K562 (cell line): ENCODE measurements around the gene MAD1L1. TPM values are rescaled to one million over a fixed set of nuclear protein-coding genes. Genes with fewer than 3 reads are reported as not detected.

Experiments
- ATAC-seq: fragments of 200-7000 bp; cut with Tn5 transposase; 3 replicates; pipeline ENCODE4 v1.9.1; 2020; ENCODE audit warnings: moderate library complexity
- BruUV-seq: library from RNA; stranded (reverse); fragments of 400-500 nt; replicated peaks from 2 replicates; lab custom pipeline; 2021; lab: Mats Ljungman, UMichigan
- CTCF ChIA-PET: fragments of 300-600 bp; formaldehyde crosslinking; extraction: SDS; loops from one replicate; lab custom pipeline; 2021; ENCODE audit warnings: low intra/inter-chr PET ratio; lab: Yijun Ruan, JAX
- POLR2A ChIA-PET: fragments of 300-600, 350-650 bp; sonication (Branson Sonifier 250); formaldehyde crosslinking; extraction: SDS; loops from one replicate; lab custom pipeline; 2021; ENCODE audit warnings: antibody characterized with exemption, inconsistent platforms; lab: Yijun Ruan, JAX
- DNase-seq, 4 experiments: peaks; one replicate each; pipeline versions ENCODE4 v3.0.0 to v3.0.0-alpha.2; 2011 to 2018; ENCODE audit warnings: low spot score in 3 of 4, mixed read lengths in 3 of 4; ENCODE audit errors: extremely low read depth in 1 of 4
- FAIRE-seq: peaks from 2 replicates; lab custom pipeline; 2011; peaks lifted over from hg19 to GRCh38; lab: Jason Lieb, UNC
- H2AFZ ChIP-seq: 2 replicates; pipeline ENCODE4 v1.6.0; 2011; ENCODE audit warnings: low read depth, low read length, control low read depth, inconsistent platforms
- H3K27ac ChIP-seq: fragments of 200-600 bp; 3 replicates; pipeline ENCODE4 v1.8.0; 2011; ENCODE audit warnings: low read depth, mild to moderate bottlenecking, control low read depth, inconsistent platforms, low read length, moderate library complexity, mixed read lengths; ENCODE audit errors: extremely low read depth
- H3K27me3 ChIP-seq, 2 experiments: fragments of 300-600 bp in 1 of 2; 2 replicates in 1 of 2; 3 replicates in 1 of 2; pipeline versions ENCODE4 v1.6.0 to v1.8.0; 2011; ENCODE audit warnings: inconsistent platforms in 2 of 2, low read length in 2 of 2, mild to moderate bottlenecking in 1 of 2, mixed read lengths in 1 of 2, moderate library complexity in 1 of 2; ENCODE audit not compliant: control insufficient read depth in 2 of 2, insufficient read depth in 2 of 2
- H3K36me3 ChIP-seq: fragments of 300-600 bp; 3 replicates; pipeline ENCODE4 v1.8.0; 2011; ENCODE audit warnings: mild to moderate bottlenecking, low read length, inconsistent platforms; ENCODE audit not compliant: control insufficient read depth, insufficient read depth
- H3K4me1 ChIP-seq, 2 experiments: fragments of 200-600 bp in 1 of 2; replicated peaks in 1 of 2; 2 replicates in 1 of 2; 3 replicates in 1 of 2; pipeline versions ENCODE4 v1.5.1 to v1.8.0; 2011; ENCODE audit warnings: inconsistent platforms in 2 of 2, low read length in 2 of 2, mild to moderate bottlenecking in 1 of 2, mixed read lengths in 1 of 2, moderate library complexity in 1 of 2; ENCODE audit not compliant: control insufficient read depth in 2 of 2, insufficient read depth in 2 of 2
- H3K4me2 ChIP-seq: 2 replicates; pipeline ENCODE4 v1.6.1; 2011; ENCODE audit warnings: low read length, control low read depth, inconsistent platforms, mixed read lengths; ENCODE audit not compliant: insufficient read depth
- H3K4me3 ChIP-seq: fragments of 200-600 bp; sonication (generic), shearing (Covaris generic); 2 replicates; pipeline ENCODE4 v1.5.1; 2016; ENCODE audit warnings: control low read depth, inconsistent platforms
- H3K79me2 ChIP-seq: fragments of 200-600 bp; 3 replicates; pipeline ENCODE4 v1.8.0; 2011; ENCODE audit warnings: low read length, inconsistent platforms; ENCODE audit not compliant: control insufficient read depth, insufficient read depth
- H3K9ac ChIP-seq, 2 experiments: 2 replicates each; pipeline versions ENCODE4 v1.6.0 to v1.6.1; 2011; ENCODE audit warnings: low read depth in 2 of 2, low read length in 2 of 2, control low read depth in 1 of 2, inconsistent platforms in 1 of 2, mild to moderate bottlenecking in 1 of 2, mixed read lengths in 1 of 2; ENCODE audit not compliant: insufficient read depth in 1 of 2
- H3K9me1 ChIP-seq: one replicate; pipeline ENCODE4 v1.6.0; 2011; ENCODE audit warnings: inconsistent platforms, mild to moderate bottlenecking, low read length, moderate library complexity; ENCODE audit not compliant: control insufficient read depth, insufficient read depth
- H3K9me3 ChIP-seq: replicated peaks from 2 replicates; pipeline ENCODE4 v1.5.1; 2011; ENCODE audit warnings: low read depth, low read length, inconsistent platforms; ENCODE audit not compliant: control insufficient read depth, insufficient read depth
- H4K20me1 ChIP-seq: replicated peaks from 2 replicates; pipeline ENCODE4 v1.6.1; 2011; ENCODE audit warnings: low read length, inconsistent platforms, mixed read lengths; ENCODE audit not compliant: control insufficient read depth, insufficient read depth
- ATF3 ChIP-seq, 2 experiments: fragments of 450-650 bp in 1 of 2; sonication (generic) in 1 of 2; formaldehyde crosslinking in 1 of 2; IDR thresholded peaks in 1 of 2; conservative IDR thresholded peaks in 1 of 2; 2 replicates each; pipeline versions ENCODE4 v1.6.1 to v1.8.1; 2016 to 2023; ENCODE audit warnings: mild to moderate bottlenecking in 2 of 2, moderate library complexity in 2 of 2, inconsistent platforms in 1 of 2, missing genetic modification reagents in 1 of 2
- CBX8 ChIP-seq: fragments of 200-600 bp; sonication (generic); IDR thresholded peaks from 2 replicates; pipeline ENCODE4 v1.6.1; 2012; ENCODE audit warnings: borderline replicate concordance, mixed run types, low read depth, mild to moderate bottlenecking, moderate library complexity, mixed read lengths, low read length, control low read depth, inconsistent platforms; ENCODE audit not compliant: poor library complexity, severe bottlenecking; ENCODE audit errors: extremely low read depth
- HES1 ChIP-seq: fragments of 450-650 bp; IDR thresholded peaks from 2 replicates; pipeline ENCODE4 v1.6.1; 2016; ENCODE audit warnings: low read depth, mild to moderate bottlenecking, moderate library complexity
- HNRNPK ChIP-seq: fragments of 200-400 bp; formaldehyde crosslinking; IDR thresholded peaks from one replicate; pipeline ENCODE4 v1.6.1; 2018; ENCODE audit warnings: mild to moderate bottlenecking, low read depth, low read length; ENCODE audit not compliant: poor library complexity, severe bottlenecking
- SRSF3 ChIP-seq: fragments of 200-400 bp; formaldehyde crosslinking; IDR thresholded peaks from 2 replicates; pipeline ENCODE4 v1.6.1; 2016; ENCODE audit warnings: mild to moderate bottlenecking, low read length, moderate library complexity; ENCODE audit not compliant: insufficient read depth
- TAF7 ChIP-seq: fragments of 450-650 bp; IDR thresholded peaks from 2 replicates; pipeline ENCODE4 v1.6.1; 2016; ENCODE audit warnings: missing genetic modification characterization, missing compliant biosample characterization
- ZKSCAN3 ChIP-seq: fragments of 250-450 bp; sonication (Bioruptor Pico); IDR thresholded peaks from 2 replicates; pipeline ENCODE4 v1.4.0; 2020
- ZNF551 ChIP-seq: fragments of 250-450 bp; sonication (Bioruptor Pico); IDR thresholded peaks from 2 replicates; pipeline ENCODE4 v1.5.0; 2021; ENCODE audit warnings: mild to moderate bottlenecking, moderate library complexity
- WGBS: fragments of 100-300 bp; shearing (Covaris generic); methylation state at CpG from one replicate; pipeline ENCODE4 v1.1.6; 2016; ENCODE audit warnings: low coverage, mixed read lengths; ENCODE audit not compliant: insufficient coverage; ENCODE audit errors: missing lambda C conversion rate; 5-methylcytosine and 5-hydroxymethylcytosine counted together
- in situ Hi-C: fragments of 300-500 bp; cut with MboI; formaldehyde crosslinking; loops from 4 replicates; pipeline ENCODE4 v1.15.0; 2018; ENCODE audit warnings: inconsistent platforms, mixed read lengths
- intact Hi-C: fragments of 100-400 bp; cut with micrococcal nuclease; formaldehyde crosslinking; loops from 2 replicates; pipeline ENCODE4 v1.14.2; 2022
- polyA plus RNA-seq, 8 experiments: library from polyadenylated mRNA; depleted of rRNA in 4 of 8; stranded (reverse) in 5 of 8; unstranded in 3 of 8; fragments of >200 nt; fragmentation: Nextera tagmentation in 2 of 8; fragmentation: Illumina TruSeq in 1 of 8; extraction: Ambion mirVana in 2 of 8; extraction: Trizol in 1 of 8; gene quantifications; 2 replicates each; pipeline versions ENCODE4 v1.2.1 to v1.2.3, GENCODE V29; 2011 to 2014; ENCODE audit warnings: inconsistent platforms in 1 of 8, missing spikeins in 1 of 8
- total RNA-seq, 7 experiments: library from RNA; depleted of rRNA in 6 of 7; stranded (reverse); fragments of >200 nt in 6 of 7; fragmentation: Illumina TruSeq in 2 of 7; extraction: Trizol in 2 of 7; gene quantifications; 2 replicates each; pipeline versions ENCODE4 v1.2.1 to v1.2.3, GENCODE V29; 2011 to 2021; ENCODE audit warnings: low replicate concordance in 1 of 7
- TF ChIP-seq, protein P1 (sequence below): fragments of 450-650 bp; IDR thresholded peaks from 2 replicates; pipeline ENCODE4 v1.6.1; 2016; ENCODE audit warnings: mild to moderate bottlenecking, moderate library complexity

Gene MAD1L1
- total and polyA plus RNA-seq, 9 of the 15 experiments (the other 6 are each of a cell fraction or from before 2014, with no cell fraction given), result 1.7 to 89.7 (median 18.0) TPM

DNA sequence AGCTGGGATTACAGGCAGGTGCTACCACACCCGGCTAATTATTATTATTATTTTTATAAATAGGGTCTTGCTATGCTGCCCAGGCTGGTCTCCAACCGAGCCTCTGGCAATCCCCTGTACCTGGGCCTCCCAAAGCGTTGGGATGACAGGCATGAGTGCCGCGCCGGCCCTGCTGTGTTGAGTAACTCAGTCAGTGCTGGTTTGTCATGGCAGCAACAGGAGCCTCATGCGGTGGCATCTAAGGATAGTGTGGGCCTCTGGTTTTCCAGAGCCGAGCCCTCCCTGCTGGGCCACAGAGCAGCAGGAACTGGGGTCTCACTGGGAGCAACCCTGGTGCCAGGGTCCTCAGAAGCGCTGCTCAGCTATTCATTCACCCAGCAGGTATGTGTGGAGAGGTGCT lies 318.0 kb downstream of the MAD1L1 start:
- Histone ChIP-seq H3K79me2 (no peaks in the 10 kb centered on the region), H2AFZ (no peak overlapping the region), H3K4me2 (no peak overlapping the region), H3K9ac (no peak overlapping the region), H3K36me3 (no peaks in the 10 kb centered on the region), H3K27ac (no peak overlapping the region), H4K20me1 (no peaks in the 10 kb centered on the region), H3K27me3 (no peaks in the 10 kb centered on the region), H3K4me1 (peaks cover 0 to 75% of the 10 kb centered on the region in 2 experiments; a peak in 2 of 5 replicates), H3K9me3 (no peaks in the 10 kb centered on the region), H3K9me1 (no peaks in the 10 kb centered on the region), H3K4me3 (no peak overlapping the region)
- in situ Hi-C loops, result no loop called here
- 93% methylated on average over 9 of the region's 9 CpGs for WGBS
- intact Hi-C loops, result no loop called here
- CTCF ChIA-PET, result no interaction called here
- no TSS peak for BruUV-seq
- no peak for FAIRE-seq
- POLR2A ChIA-PET, result no interaction called here
- no peak for DNase-seq
- ATAC-seq, result no peak
- TF ChIP-seq TAF7 (no peak), ATF3 (IDR thresholded peaks at IDR 0.05) (no peak), ATF3 (CRISPR knock-in tag; conservative IDR thresholded peaks at IDR 0.05) (no peak), HNRNPK (no peak), CBX8 (no peak), ZNF551 (CRISPR knock-in tag) (no peak), HES1 (no peak), ZKSCAN3 (CRISPR knock-in tag) (no peak), SRSF3 (no peak)
- TF ChIP-seq, protein P1, sequence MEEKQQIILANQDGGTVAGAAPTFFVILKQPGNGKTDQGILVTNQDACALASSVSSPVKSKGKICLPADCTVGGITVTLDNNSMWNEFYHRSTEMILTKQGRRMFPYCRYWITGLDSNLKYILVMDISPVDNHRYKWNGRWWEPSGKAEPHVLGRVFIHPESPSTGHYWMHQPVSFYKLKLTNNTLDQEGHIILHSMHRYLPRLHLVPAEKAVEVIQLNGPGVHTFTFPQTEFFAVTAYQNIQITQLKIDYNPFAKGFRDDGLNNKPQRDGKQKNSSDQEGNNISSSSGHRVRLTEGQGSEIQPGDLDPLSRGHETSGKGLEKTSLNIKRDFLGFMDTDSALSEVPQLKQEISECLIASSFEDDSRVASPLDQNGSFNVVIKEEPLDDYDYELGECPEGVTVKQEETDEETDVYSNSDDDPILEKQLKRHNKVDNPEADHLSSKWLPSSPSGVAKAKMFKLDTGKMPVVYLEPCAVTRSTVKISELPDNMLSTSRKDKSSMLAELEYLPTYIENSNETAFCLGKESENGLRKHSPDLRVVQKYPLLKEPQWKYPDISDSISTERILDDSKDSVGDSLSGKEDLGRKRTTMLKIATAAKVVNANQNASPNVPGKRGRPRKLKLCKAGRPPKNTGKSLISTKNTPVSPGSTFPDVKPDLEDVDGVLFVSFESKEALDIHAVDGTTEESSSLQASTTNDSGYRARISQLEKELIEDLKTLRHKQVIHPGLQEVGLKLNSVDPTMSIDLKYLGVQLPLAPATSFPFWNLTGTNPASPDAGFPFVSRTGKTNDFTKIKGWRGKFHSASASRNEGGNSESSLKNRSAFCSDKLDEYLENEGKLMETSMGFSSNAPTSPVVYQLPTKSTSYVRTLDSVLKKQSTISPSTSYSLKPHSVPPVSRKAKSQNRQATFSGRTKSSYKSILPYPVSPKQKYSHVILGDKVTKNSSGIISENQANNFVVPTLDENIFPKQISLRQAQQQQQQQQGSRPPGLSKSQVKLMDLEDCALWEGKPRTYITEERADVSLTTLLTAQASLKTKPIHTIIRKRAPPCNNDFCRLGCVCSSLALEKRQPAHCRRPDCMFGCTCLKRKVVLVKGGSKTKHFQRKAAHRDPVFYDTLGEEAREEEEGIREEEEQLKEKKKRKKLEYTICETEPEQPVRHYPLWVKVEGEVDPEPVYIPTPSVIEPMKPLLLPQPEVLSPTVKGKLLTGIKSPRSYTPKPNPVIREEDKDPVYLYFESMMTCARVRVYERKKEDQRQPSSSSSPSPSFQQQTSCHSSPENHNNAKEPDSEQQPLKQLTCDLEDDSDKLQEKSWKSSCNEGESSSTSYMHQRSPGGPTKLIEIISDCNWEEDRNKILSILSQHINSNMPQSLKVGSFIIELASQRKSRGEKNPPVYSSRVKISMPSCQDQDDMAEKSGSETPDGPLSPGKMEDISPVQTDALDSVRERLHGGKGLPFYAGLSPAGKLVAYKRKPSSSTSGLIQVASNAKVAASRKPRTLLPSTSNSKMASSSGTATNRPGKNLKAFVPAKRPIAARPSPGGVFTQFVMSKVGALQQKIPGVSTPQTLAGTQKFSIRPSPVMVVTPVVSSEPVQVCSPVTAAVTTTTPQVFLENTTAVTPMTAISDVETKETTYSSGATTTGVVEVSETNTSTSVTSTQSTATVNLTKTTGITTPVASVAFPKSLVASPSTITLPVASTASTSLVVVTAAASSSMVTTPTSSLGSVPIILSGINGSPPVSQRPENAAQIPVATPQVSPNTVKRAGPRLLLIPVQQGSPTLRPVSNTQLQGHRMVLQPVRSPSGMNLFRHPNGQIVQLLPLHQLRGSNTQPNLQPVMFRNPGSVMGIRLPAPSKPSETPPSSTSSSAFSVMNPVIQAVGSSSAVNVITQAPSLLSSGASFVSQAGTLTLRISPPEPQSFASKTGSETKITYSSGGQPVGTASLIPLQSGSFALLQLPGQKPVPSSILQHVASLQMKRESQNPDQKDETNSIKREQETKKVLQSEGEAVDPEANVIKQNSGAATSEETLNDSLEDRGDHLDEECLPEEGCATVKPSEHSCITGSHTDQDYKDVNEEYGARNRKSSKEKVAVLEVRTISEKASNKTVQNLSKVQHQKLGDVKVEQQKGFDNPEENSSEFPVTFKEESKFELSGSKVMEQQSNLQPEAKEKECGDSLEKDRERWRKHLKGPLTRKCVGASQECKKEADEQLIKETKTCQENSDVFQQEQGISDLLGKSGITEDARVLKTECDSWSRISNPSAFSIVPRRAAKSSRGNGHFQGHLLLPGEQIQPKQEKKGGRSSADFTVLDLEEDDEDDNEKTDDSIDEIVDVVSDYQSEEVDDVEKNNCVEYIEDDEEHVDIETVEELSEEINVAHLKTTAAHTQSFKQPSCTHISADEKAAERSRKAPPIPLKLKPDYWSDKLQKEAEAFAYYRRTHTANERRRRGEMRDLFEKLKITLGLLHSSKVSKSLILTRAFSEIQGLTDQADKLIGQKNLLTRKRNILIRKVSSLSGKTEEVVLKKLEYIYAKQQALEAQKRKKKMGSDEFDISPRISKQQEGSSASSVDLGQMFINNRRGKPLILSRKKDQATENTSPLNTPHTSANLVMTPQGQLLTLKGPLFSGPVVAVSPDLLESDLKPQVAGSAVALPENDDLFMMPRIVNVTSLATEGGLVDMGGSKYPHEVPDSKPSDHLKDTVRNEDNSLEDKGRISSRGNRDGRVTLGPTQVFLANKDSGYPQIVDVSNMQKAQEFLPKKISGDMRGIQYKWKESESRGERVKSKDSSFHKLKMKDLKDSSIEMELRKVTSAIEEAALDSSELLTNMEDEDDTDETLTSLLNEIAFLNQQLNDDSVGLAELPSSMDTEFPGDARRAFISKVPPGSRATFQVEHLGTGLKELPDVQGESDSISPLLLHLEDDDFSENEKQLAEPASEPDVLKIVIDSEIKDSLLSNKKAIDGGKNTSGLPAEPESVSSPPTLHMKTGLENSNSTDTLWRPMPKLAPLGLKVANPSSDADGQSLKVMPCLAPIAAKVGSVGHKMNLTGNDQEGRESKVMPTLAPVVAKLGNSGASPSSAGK, result no peak
